CD4-positive, alpha-beta memory T cell (primary cell): ENCODE measurements around the gene CARD6. TPM values are rescaled to one million over a fixed set of nuclear protein-coding genes. Genes with fewer than 3 reads are reported as not detected.
"Not testable (repeated sequence)": the region's sequence is repeated elsewhere in the genome, so short reads cannot be mapped to it uniquely, and the experiment has no call there.

Source experiments
- CTCF ChIA-PET: fragments of 350-600 bp; sonication (Branson Sonifier 250); formaldehyde crosslinking; loops from one replicate; lab custom pipeline; 2021; ENCODE audit warnings: inconsistent platforms; ENCODE audit not compliant: partially characterized antibody; lab: Charles Lee
- POLR2A ChIA-PET: fragments of 350-600 bp; sonication (Branson Sonifier 250); formaldehyde crosslinking; loops from one replicate; lab custom pipeline; 2021; ENCODE audit not compliant: partially characterized antibody; lab: Charles Lee
- DNase-seq, 5 donors: peaks; one replicate each; pipeline versions ENCODE4 v3.0.0 to v3.0.0-alpha.2; 2020 to 2022; ENCODE audit warnings: mixed read lengths in 1 of 5
- H3K27ac ChIP-seq: one replicate; pipeline ENCODE4 v1.7.0; 2013; ENCODE audit warnings: low read depth, low read length
- H3K27me3 ChIP-seq: 2 replicates; pipeline ENCODE4 v1.7.0; 2013; ENCODE audit warnings: mild to moderate bottlenecking, low read length, moderate library complexity; ENCODE audit not compliant: insufficient read depth
- H3K36me3 ChIP-seq: 2 replicates; pipeline ENCODE4 v1.7.0; 2013; ENCODE audit warnings: mild to moderate bottlenecking, low read length, moderate library complexity; ENCODE audit not compliant: insufficient read depth
- H3K4me1 ChIP-seq: 2 replicates; pipeline ENCODE4 v1.7.0; 2013; ENCODE audit warnings: mild to moderate bottlenecking, low read length, moderate library complexity; ENCODE audit not compliant: insufficient read depth
- H3K4me3 ChIP-seq, 2 donors: one replicate each; pipeline ENCODE4 v1.7.0; 2013; ENCODE audit warnings: low read length in 2 of 2, mild to moderate bottlenecking in 1 of 2
- H3K9me3 ChIP-seq, 2 donors: one replicate each; pipeline ENCODE4 v1.7.0; 2013; ENCODE audit warnings: low read length in 2 of 2, control low read depth in 1 of 2; ENCODE audit not compliant: control insufficient read depth in 1 of 2
- H3K27ac Mint-ChIP-seq, 7 donors: one replicate each; pipeline ENCODE4 v1.8.0; 2020 to 2021; ENCODE audit warnings: mixed read lengths in 7 of 7, mild to moderate bottlenecking in 6 of 7, inconsistent platforms in 3 of 7, moderate library complexity in 3 of 7
- H3K27me3 Mint-ChIP-seq, 2 donors: one replicate each; pipeline ENCODE4 v1.8.0; 2020 to 2021; ENCODE audit warnings: mixed read lengths in 2 of 2
- H3K36me3 Mint-ChIP-seq, 2 donors: one replicate each; pipeline ENCODE4 v1.8.0; 2020 to 2021; ENCODE audit warnings: mixed read lengths in 2 of 2, inconsistent platforms in 1 of 2, mild to moderate bottlenecking in 1 of 2
- H3K4me1 Mint-ChIP-seq, 4 donors: one replicate each; pipeline ENCODE4 v1.8.0; 2020 to 2021; ENCODE audit warnings: mixed read lengths in 4 of 4, mild to moderate bottlenecking in 1 of 4
- H3K4me3 Mint-ChIP-seq, 8 donors: one replicate each; pipeline ENCODE4 v1.8.0; 2020 to 2021; ENCODE audit warnings: mixed read lengths in 8 of 8, mild to moderate bottlenecking in 7 of 8, moderate library complexity in 6 of 8, inconsistent platforms in 3 of 8
- H3K9me3 Mint-ChIP-seq, 8 donors: one replicate each; pipeline ENCODE4 v1.8.0; 2020 to 2021; ENCODE audit warnings: mixed read lengths in 8 of 8, mild to moderate bottlenecking in 5 of 8, inconsistent platforms in 3 of 8, moderate library complexity in 1 of 8
- intact Hi-C: fragments of 100-400 bp; cut with micrococcal nuclease; formaldehyde crosslinking; loops from one replicate; pipeline ENCODE4 v1.15.1; 2023
- polyA plus RNA-seq, 2 donors: library from polyadenylated mRNA; unstranded; fragments of 300-500 nt; fragmentation: Illumina TruSeq; gene quantifications; one replicate each; pipeline ENCODE4 v1.2.3, GENCODE V29; 2021
- total RNA-seq, 2 experiments: library from RNA; stranded (reverse); gene quantifications; one replicate each; pipeline ENCODE4 v1.2.3, GENCODE V29; 2021

CARD6 gene
- total and polyA plus RNA-seq, 4 experiments from 2014 or later: 2.4 to 5.0 (median 4.5) TPM

GRCh38 chr5:40872253-40872652, 31.1 kb downstream of the CARD6 start:
- H3K9me3 Mint-ChIP-seq, H3K9me3 ChIP-seq, H3K36me3 ChIP-seq, H3K4me3 Mint-ChIP-seq, POLR2A ChIA-PET, H3K4me3 ChIP-seq, H3K27ac ChIP-seq, intact Hi-C loops, H3K4me1 Mint-ChIP-seq, H3K27me3 Mint-ChIP-seq, H3K27me3 ChIP-seq, DNase-seq, H3K4me1 ChIP-seq, CTCF ChIA-PET, H3K36me3 Mint-ChIP-seq, H3K27ac Mint-ChIP-seq: not testable (repeated sequence)

GRCh38 chr5:40873286-40873880, 32.2 kb downstream of the CARD6 start:
- Mint-ChIP-seq H3K4me3 (peak overlapping the region in 1 of 8 donors; percentile 6), H3K9me3 (peaks cover 0 to 8% (median 3%) of the 10 kb centered on the region in 8 donors), H3K4me1 (no peaks in the 10 kb centered on the region), H3K27me3 (peaks cover 4 to 5% of the 10 kb centered on the region in 2 donors), H3K27ac (no peak overlapping the region), H3K36me3 (no peaks in the 10 kb centered on the region)
- no peaks in the 10 kb centered on the region for H3K36me3 ChIP-seq
- H3K4me1 ChIP-seq: no peaks in the 10 kb centered on the region
- H3K27me3 ChIP-seq: no peaks in the 10 kb centered on the region
- no peaks in the 10 kb centered on the region for H3K9me3 ChIP-seq
- no peak for DNase-seq
- intact Hi-C loops: no loop called here
- POLR2A ChIA-PET: no interaction called here
- H3K27ac ChIP-seq: no peak overlapping the region
- no peak overlapping the region for H3K4me3 ChIP-seq
- CTCF ChIA-PET: no interaction called here

GRCh38 chr5:40875958-40876357, 34.8 kb downstream of the CARD6 start:
- no peak overlapping the region for H3K27ac Mint-ChIP-seq
- H3K9me3 ChIP-seq: no peaks in the 10 kb centered on the region
- peaks cover 0 to 2% (median 1%) of the 10 kb centered on the region in 4 donors for H3K4me1 Mint-ChIP-seq
- intact Hi-C loops: loop anchor here (5.0 kb wide), 1 partner anchor 39 kb away; the partner anchor contains the start of gene RPL37
- H3K4me3 ChIP-seq: no peak overlapping the region
- peaks cover 4 to 5% of the 10 kb centered on the region in 2 donors for H3K27me3 Mint-ChIP-seq
- DNase-seq: no peak
- H3K9me3 Mint-ChIP-seq: peaks cover 0 to 8% (median 3%) of the 10 kb centered on the region in 8 donors
- H3K36me3 Mint-ChIP-seq: no peaks in the 10 kb centered on the region
- H3K27me3 ChIP-seq: no peaks in the 10 kb centered on the region
- POLR2A ChIA-PET: no interaction called here
- H3K36me3 ChIP-seq: no peaks in the 10 kb centered on the region
- H3K4me3 Mint-ChIP-seq: no peak overlapping the region
- H3K4me1 ChIP-seq: no peaks in the 10 kb centered on the region
- no peak overlapping the region for H3K27ac ChIP-seq
- CTCF ChIA-PET: interaction anchor here (1.0 kb wide), 1 partner anchor 10 kb away, joined by 3 read pairs; no protein-coding TSS in a partner anchor

GRCh38 chr5:40877371-40877988, 36.3 kb downstream of the CARD6 start:
- Histone ChIP-seq H3K4me1 (no peaks in the 10 kb centered on the region), H3K9me3 (no peaks in the 10 kb centered on the region), H3K27me3 (no peaks in the 10 kb centered on the region), H3K27ac (no peak overlapping the region), H3K4me3 (no peak overlapping the region), H3K36me3 (no peaks in the 10 kb centered on the region)
- Mint-ChIP-seq H3K4me1 (peaks cover 0 to 2% (median 1%) of the 10 kb centered on the region in 4 donors), H3K27ac (no peak overlapping the region), H3K27me3 (peaks cover 4 to 7% of the 10 kb centered on the region in 2 donors), H3K9me3 (peaks cover 0 to 8% (median 3%) of the 10 kb centered on the region in 8 donors), H3K4me3 (no peak overlapping the region), H3K36me3 (no peaks in the 10 kb centered on the region)
- CTCF ChIA-PET: interaction anchor here (1.6 to 1.7 kb wide), 2 partner anchors 8 to 1163 kb away, joined by 5 to 8 read pairs; no protein-coding TSS in a partner anchor
- POLR2A ChIA-PET: no interaction called here
- no peak for DNase-seq
- intact Hi-C loops: loop anchor here (5.0 kb wide), 1 partner anchor 40 kb away; the partner anchor contains the start of gene RPL37

GRCh38 chr5:40879163-40879942, 38.2 kb downstream of the CARD6 start:
- POLR2A ChIA-PET: no interaction called here
- no peaks in the 10 kb centered on the region for H3K4me1 ChIP-seq
- Mint-ChIP-seq H3K9me3 (peaks cover 0 to 8% (median 3%) of the 10 kb centered on the region in 8 donors), H3K4me3 (peak overlapping the region in 2 of 8 donors; percentile 31 to 43), H3K27ac (no peak overlapping the region), H3K4me1 (peaks cover 0 to 2% (median 1%) of the 10 kb centered on the region in 4 donors), H3K36me3 (no peaks in the 10 kb centered on the region), H3K27me3 (peaks cover under 1 to 3% of the 10 kb centered on the region in 2 donors)
- no peaks in the 10 kb centered on the region for H3K27me3 ChIP-seq
- H3K27ac ChIP-seq: no peak overlapping the region
- peak in 4 of 5 donors; percentile 29 to 37 (median 34) for DNase-seq
- H3K36me3 ChIP-seq: no peaks in the 10 kb centered on the region
- H3K9me3 ChIP-seq: no peaks in the 10 kb centered on the region
- CTCF ChIA-PET: interaction anchor here (0.6 to 2.2 kb wide), 14 partner anchors 9 to 1301 kb away, joined by 3 to 8 read pairs (median 4); no protein-coding TSS in a partner anchor
- intact Hi-C loops: loop anchor here (1.0 to 5.0 kb wide), 7 partner anchors 42 to 1300 kb away; partner anchors contain the start of genes RPL37 and TTC33
- no peak overlapping the region for H3K4me3 ChIP-seq

- Mint-ChIP-seq H3K9me3 (peaks cover 0 to 4% (median under 1%) of the 10 kb centered on the region in 8 donors), H3K27me3 (peaks cover 3% of the 10 kb centered on the region in 2 donors), H3K4me1 (peaks cover 0 to 2% (median 1%) of the 10 kb centered on the region in 4 donors), H3K4me3 (no peak overlapping the region), H3K36me3 (no peaks in the 10 kb centered on the region), H3K27ac (no peak overlapping the region)
- no peaks in the 10 kb centered on the region for H3K27me3 ChIP-seq
- H3K9me3 ChIP-seq: no peaks in the 10 kb centered on the region
- no peak overlapping the region for H3K4me3 ChIP-seq
- CTCF ChIA-PET: interaction anchor here (1.0 kb wide), 1 partner anchor 23 kb away, joined by 3 read pairs; no protein-coding TSS in a partner anchor
- no peaks in the 10 kb centered on the region for H3K4me1 ChIP-seq
- no peaks in the 10 kb centered on the region for H3K36me3 ChIP-seq
- H3K27ac ChIP-seq: no peak overlapping the region
- POLR2A ChIA-PET: no interaction called here
- no peak for DNase-seq
- intact Hi-C loops: no loop called here
Measured at GRCh38 chr5:40882291-40882690, 41.1 kb downstream of the CARD6 start.

- H3K27me3 Mint-ChIP-seq, H3K4me1 Mint-ChIP-seq, H3K9me3 Mint-ChIP-seq, POLR2A ChIA-PET, H3K36me3 Mint-ChIP-seq, H3K27me3 ChIP-seq, DNase-seq, H3K4me3 Mint-ChIP-seq, H3K36me3 ChIP-seq, intact Hi-C loops, H3K27ac ChIP-seq, H3K27ac Mint-ChIP-seq, H3K4me1 ChIP-seq, H3K9me3 ChIP-seq, H3K4me3 ChIP-seq: not testable (repeated sequence)
- CTCF ChIA-PET: interaction anchor here (0.9 to 1.0 kb wide), 2 partner anchors 19 to 22 kb away, joined by 3 read pairs; no protein-coding TSS in a partner anchor
Measured at GRCh38 chr5:40883051-40883450, 41.9 kb downstream of the CARD6 start.
